AG04449 (cell line): ENCODE measurements around the gene MAP2K7.
"Not testable (repeated sequence)": the region's sequence is repeated elsewhere in the genome, so short reads cannot be mapped to it uniquely, and the experiment has no call there.

Source experiments
- CTCF ChIA-PET: fragments of 350-600 bp; formaldehyde crosslinking; extraction: SDS; loops from one replicate; lab custom pipeline; 2021; ENCODE audit warnings: antibody characterized with exemption; lab: Yijun Ruan, JAX
- POLR2A ChIA-PET: fragments of 400-600, 350-600 bp; formaldehyde crosslinking; extraction: SDS; loops from one replicate; lab custom pipeline; 2020; ENCODE audit warnings: antibody characterized with exemption, inconsistent platforms; lab: Yijun Ruan, JAX
- DNase-seq: peaks from one replicate; pipeline ENCODE4 v3.0.0-alpha.2; 2010; ENCODE audit warnings: low read depth, low spot score
- H3K4me3 ChIP-seq: 2 replicates; pipeline ENCODE4 v1.5.1; 2011; ENCODE audit warnings: low read depth, mild to moderate bottlenecking, control low read depth, low read length
- CTCF ChIP-seq: IDR thresholded peaks from one replicate; pipeline ENCODE4 v1.5.1; 2011; ENCODE audit warnings: mild to moderate bottlenecking, moderate library complexity, low read length, control low read depth, inconsistent platforms; ENCODE audit not compliant: insufficient read depth; ENCODE audit errors: missing control alignments

Gene MAP2K7

GRCh38 chr19:7915250-7916102, 11.8 kb downstream of the MAP2K7 start:
- peak overlapping the region; percentile 45 for H3K4me3 ChIP-seq
- TF ChIP-seq CTCF = no peak
- CTCF ChIA-PET = interaction anchor here (0.7 to 2.0 kb wide), 3 partner anchors 12 to 61 kb away, joined by 3 to 6 read pairs (median 6); partner anchors contain the start of gene MAP2K7
- POLR2A ChIA-PET = interaction anchor here (0.8 kb wide), 1 partner anchor 12 kb away, joined by 4 read pairs; the partner anchor contains the start of gene MAP2K7
- no peak for DNase-seq

GRCh38 chr19:7916103-7916954, 12.7 kb downstream of the MAP2K7 start:
- peak; percentile 4 for TF ChIP-seq CTCF
- DNase-seq = no peak
- H3K4me3 ChIP-seq = peak overlapping the region; percentile 45
- POLR2A ChIA-PET = interaction anchor here (0.7 to 0.8 kb wide), 2 partner anchors 13 kb away, joined by 3 to 4 read pairs; partner anchors contain the start of gene MAP2K7
- CTCF ChIA-PET = interaction anchor here (1.0 to 3.5 kb wide), 6 partner anchors 8 to 87 kb away, joined by 3 to 18 read pairs (median 6); partner anchors contain the start of gene MAP2K7

- ChIA-PET POLR2A (interaction anchor here (0.7 kb wide), 1 partner anchor 14 kb away, joined by 3 read pairs; the partner anchor contains the start of gene MAP2K7), CTCF (interaction anchor here (1.0 to 5.9 kb wide), 9 partner anchors 9 to 86 kb away, joined by 3 to 29 read pairs (median 7); partner anchors contain the start of genes MAP2K7 and TIMM44)
- peak overlapping the region; percentile 41 for H3K4me3 ChIP-seq
- TF ChIP-seq CTCF = no peak
- no peak for DNase-seq
These were observed 13.2 kb downstream of the MAP2K7 start for GRCh38 chr19:7916955-7917266.

- ChIA-PET POLR2A (interaction anchor here (0.7 to 1.3 kb wide), 3 partner anchors 12 to 14 kb away, joined by 3 to 6 read pairs (median 3); partner anchors contain the start of gene MAP2K7), CTCF (interaction anchor here (1.0 to 5.9 kb wide), 12 partner anchors 8 to 336 kb away, joined by 3 to 29 read pairs (median 4); partner anchors contain the start of genes MAP2K7 and TIMM44)
- DNase-seq = no peak
- peak overlapping the region; percentile 41 for H3K4me3 ChIP-seq
- TF ChIP-seq CTCF = peak; percentile 86
These were observed 13.8 kb downstream of the MAP2K7 start for GRCh38 chr19:7917267-7918061.

- DNase-seq = not testable (repeated sequence)
- H3K4me3 ChIP-seq = peak overlapping the region; percentile 41
- ChIA-PET POLR2A (interaction anchor here (0.7 to 1.3 kb wide), 2 partner anchors 13 to 14 kb away, joined by 3 to 6 read pairs; partner anchors contain the start of gene MAP2K7), CTCF (interaction anchor here (0.8 to 5.9 kb wide), 11 partner anchors 9 to 336 kb away, joined by 3 to 29 read pairs (median 7); partner anchors contain the start of genes MAP2K7 and TIMM44)
These were observed 14.5 kb downstream of the MAP2K7 start for GRCh38 chr19:7918062-7918614.
